CD4-positive, alpha-beta memory T cell (primary cell): ENCODE measurements around the gene SPG11. TPM values are rescaled to one million over a fixed set of nuclear protein-coding genes. Genes with fewer than 3 reads are reported as not detected.

Experiments used
- CTCF ChIA-PET: fragments of 350-600 bp; sonication (Branson Sonifier 250); formaldehyde crosslinking; loops from one replicate; lab custom pipeline; 2021; ENCODE audit warnings: inconsistent platforms; ENCODE audit not compliant: partially characterized antibody; lab: Charles Lee
- POLR2A ChIA-PET: fragments of 350-600 bp; sonication (Branson Sonifier 250); formaldehyde crosslinking; loops from one replicate; lab custom pipeline; 2021; ENCODE audit not compliant: partially characterized antibody; lab: Charles Lee
- DNase-seq, 5 donors: peaks; one replicate each; pipeline versions ENCODE4 v3.0.0 to v3.0.0-alpha.2; 2020 to 2022; ENCODE audit warnings: mixed read lengths in 1 of 5
- H3K27ac ChIP-seq: one replicate; pipeline ENCODE4 v1.7.0; 2013; ENCODE audit warnings: low read depth, low read length
- H3K27me3 ChIP-seq: 2 replicates; pipeline ENCODE4 v1.7.0; 2013; ENCODE audit warnings: mild to moderate bottlenecking, low read length, moderate library complexity; ENCODE audit not compliant: insufficient read depth
- H3K36me3 ChIP-seq: 2 replicates; pipeline ENCODE4 v1.7.0; 2013; ENCODE audit warnings: mild to moderate bottlenecking, low read length, moderate library complexity; ENCODE audit not compliant: insufficient read depth
- H3K4me1 ChIP-seq: 2 replicates; pipeline ENCODE4 v1.7.0; 2013; ENCODE audit warnings: mild to moderate bottlenecking, low read length, moderate library complexity; ENCODE audit not compliant: insufficient read depth
- H3K4me3 ChIP-seq, 2 donors: one replicate each; pipeline ENCODE4 v1.7.0; 2013; ENCODE audit warnings: low read length in 2 of 2, mild to moderate bottlenecking in 1 of 2
- H3K9me3 ChIP-seq, 2 donors: one replicate each; pipeline ENCODE4 v1.7.0; 2013; ENCODE audit warnings: low read length in 2 of 2, control low read depth in 1 of 2; ENCODE audit not compliant: control insufficient read depth in 1 of 2
- H3K27ac Mint-ChIP-seq, 7 donors: one replicate each; pipeline ENCODE4 v1.8.0; 2020 to 2021; ENCODE audit warnings: mixed read lengths in 7 of 7, mild to moderate bottlenecking in 6 of 7, inconsistent platforms in 3 of 7, moderate library complexity in 3 of 7
- H3K27me3 Mint-ChIP-seq, 2 donors: one replicate each; pipeline ENCODE4 v1.8.0; 2020 to 2021; ENCODE audit warnings: mixed read lengths in 2 of 2
- H3K36me3 Mint-ChIP-seq, 2 donors: one replicate each; pipeline ENCODE4 v1.8.0; 2020 to 2021; ENCODE audit warnings: mixed read lengths in 2 of 2, inconsistent platforms in 1 of 2, mild to moderate bottlenecking in 1 of 2
- H3K4me1 Mint-ChIP-seq, 4 donors: one replicate each; pipeline ENCODE4 v1.8.0; 2020 to 2021; ENCODE audit warnings: mixed read lengths in 4 of 4, mild to moderate bottlenecking in 1 of 4
- H3K4me3 Mint-ChIP-seq, 8 donors: one replicate each; pipeline ENCODE4 v1.8.0; 2020 to 2021; ENCODE audit warnings: mixed read lengths in 8 of 8, mild to moderate bottlenecking in 7 of 8, moderate library complexity in 6 of 8, inconsistent platforms in 3 of 8
- H3K9me3 Mint-ChIP-seq, 8 donors: one replicate each; pipeline ENCODE4 v1.8.0; 2020 to 2021; ENCODE audit warnings: mixed read lengths in 8 of 8, mild to moderate bottlenecking in 5 of 8, inconsistent platforms in 3 of 8, moderate library complexity in 1 of 8
- intact Hi-C: fragments of 100-400 bp; cut with micrococcal nuclease; formaldehyde crosslinking; loops from one replicate; pipeline ENCODE4 v1.15.1; 2023
- polyA plus RNA-seq, 2 donors: library from polyadenylated mRNA; unstranded; fragments of 300-500 nt; fragmentation: Illumina TruSeq; gene quantifications; one replicate each; pipeline ENCODE4 v1.2.3, GENCODE V29; 2021
- total RNA-seq, 2 experiments: library from RNA; stranded (reverse); gene quantifications; one replicate each; pipeline ENCODE4 v1.2.3, GENCODE V29; 2021

The SPG11 gene
- total and polyA plus RNA-seq, 4 experiments from 2014 or later: 12.2 to 121 (median 69.3) TPM

- Mint-ChIP-seq H3K4me3 (no peak overlapping the region), H3K27me3 (no peaks in the 10 kb centered on the region), H3K36me3 (peaks cover 4 to 34% of the 10 kb centered on the region in 2 donors), H3K4me1 (peaks cover 5 to 10% (median 6%) of the 10 kb centered on the region in 4 donors), H3K27ac (peak overlapping the region in 2 of 7 donors; percentile 3 to 31), H3K9me3 (no peaks in the 10 kb centered on the region)
- no peak overlapping the region for H3K27ac ChIP-seq
- H3K27me3 ChIP-seq: no peaks in the 10 kb centered on the region
- no peak overlapping the region for H3K4me3 ChIP-seq
- H3K9me3 ChIP-seq: no peaks in the 10 kb centered on the region
- intact Hi-C loops: no loop called here
- CTCF ChIA-PET: interaction anchor here (1.0 kb wide), 1 partner anchor 23 kb away, joined by 4 read pairs; no protein-coding TSS in a partner anchor
- POLR2A ChIA-PET: interaction anchor here (1.7 to 1.9 kb wide), 2 partner anchors 10 to 11 kb away, joined by 6 to 10 read pairs; partner anchors contain the start of gene EIF3J
- H3K36me3 ChIP-seq: peaks cover 4% of the 10 kb centered on the region
- H3K4me1 ChIP-seq: no peaks in the 10 kb centered on the region
- DNase-seq: no peak
Measured at GRCh38 chr15:44527241-44527640, 136.2 kb downstream of the SPG11 start.

- H3K9me3 Mint-ChIP-seq: no peaks in the 10 kb centered on the region
- H3K4me3 ChIP-seq: no peak overlapping the region
- H3K27me3 Mint-ChIP-seq: no peaks in the 10 kb centered on the region
- peaks cover 8% of the 10 kb centered on the region for H3K36me3 ChIP-seq
- H3K4me3 Mint-ChIP-seq: no peak overlapping the region
- no peaks in the 10 kb centered on the region for H3K4me1 ChIP-seq
- no peaks in the 10 kb centered on the region for H3K27me3 ChIP-seq
- intact Hi-C loops: no loop called here
- ChIA-PET POLR2A (no interaction called here), CTCF (no interaction called here)
- no peak overlapping the region for H3K27ac Mint-ChIP-seq
- H3K27ac ChIP-seq: no peak overlapping the region
- H3K4me1 Mint-ChIP-seq: peaks cover 0 to 4% (median 3%) of the 10 kb centered on the region in 4 donors
- H3K9me3 ChIP-seq: no peaks in the 10 kb centered on the region
- peaks cover 4 to 37% of the 10 kb centered on the region in 2 donors for H3K36me3 Mint-ChIP-seq
- DNase-seq: no peak
Measured at GRCh38 chr15:44525018-44525417, 138.4 kb downstream of the SPG11 start.

- Histone ChIP-seq H3K4me1 (no peaks in the 10 kb centered on the region), H3K9me3 (no peaks in the 10 kb centered on the region), H3K4me3 (no peak overlapping the region), H3K27ac (no peak overlapping the region), H3K36me3 (peaks cover 23% of the 10 kb centered on the region), H3K27me3 (no peaks in the 10 kb centered on the region)
- intact Hi-C loops: no loop called here
- CTCF ChIA-PET: no interaction called here
- POLR2A ChIA-PET: no interaction called here
- H3K27ac Mint-ChIP-seq: peak overlapping the region in 5 of 7 donors; percentile 32 to 68 (median 36)
- DNase-seq: no peak
- H3K4me1 Mint-ChIP-seq: peaks cover 0 to 5% (median 2%) of the 10 kb centered on the region in 4 donors
- H3K36me3 Mint-ChIP-seq: peaks cover 20 to 46% of the 10 kb centered on the region in 2 donors
- no peak overlapping the region for H3K4me3 Mint-ChIP-seq
- no peaks in the 10 kb centered on the region for H3K9me3 Mint-ChIP-seq
- H3K27me3 Mint-ChIP-seq: no peaks in the 10 kb centered on the region
Measured at GRCh38 chr15:44519537-44519936, 143.9 kb downstream of the SPG11 start.

- no peak overlapping the region for H3K27ac ChIP-seq
- no peak overlapping the region for H3K4me3 Mint-ChIP-seq
- H3K4me1 Mint-ChIP-seq: peaks cover 0 to 5% (median 2%) of the 10 kb centered on the region in 4 donors
- intact Hi-C loops: no loop called here
- H3K9me3 ChIP-seq: no peaks in the 10 kb centered on the region
- peak overlapping the region in 1 of 7 donors; percentile 52 for H3K27ac Mint-ChIP-seq
- peaks cover 20% of the 10 kb centered on the region for H3K36me3 ChIP-seq
- ChIA-PET POLR2A (interaction anchor here (0.9 to 1.1 kb wide), 2 partner anchors 11 to 20 kb away, joined by 4 to 6 read pairs; partner anchors contain the start of gene EIF3J), CTCF (interaction anchor here (1.0 to 1.5 kb wide), 4 partner anchors 13 to 29 kb away, joined by 3 to 5 read pairs (median 3); no protein-coding TSS in a partner anchor)
- peaks cover 16 to 38% of the 10 kb centered on the region in 2 donors for H3K36me3 Mint-ChIP-seq
- no peak for DNase-seq
- H3K4me1 ChIP-seq: no peaks in the 10 kb centered on the region
- H3K4me3 ChIP-seq: no peak overlapping the region
- no peaks in the 10 kb centered on the region for H3K27me3 ChIP-seq
- H3K9me3 Mint-ChIP-seq: no peaks in the 10 kb centered on the region
- no peaks in the 10 kb centered on the region for H3K27me3 Mint-ChIP-seq
Measured at GRCh38 chr15:44516436-44516835, 147.0 kb downstream of the SPG11 start.

Other genes with a start within 250 kb of the SPG11 start
- gene CTDSPL2, start 236.0 kb downstream of the SPG11 start, total RNA-seq: 10 to 100 TPM; 72.0 to 74.4 TPM
- gene CTDSPL2, start 236.0 kb downstream of the SPG11 start, polyA plus RNA-seq: 10 to 100 TPM; 33.5 to 44.5 TPM
- 10 to 100 TPM; 65.0 to 76.8 TPM for gene EIF3J, start 126.5 kb downstream of the SPG11 start, total RNA-seq
- 10 to 100 TPM; 20.4 to 31.0 TPM for gene EIF3J, start 126.5 kb downstream of the SPG11 start, polyA plus RNA-seq
- 10 to 100 TPM; 62.1 to 62.8 TPM for gene PATL2, start 47.7 kb upstream of the SPG11 start, total RNA-seq
- gene PATL2, start 47.7 kb upstream of the SPG11 start, polyA plus RNA-seq: 1 to 10 TPM; 5.7 to 7.5 TPM
- 1,000 to 10,000 TPM; 7,421 to 7,929 TPM for gene B2M, start 47.9 kb upstream of the SPG11 start, total RNA-seq
- gene B2M, start 47.9 kb upstream of the SPG11 start, polyA plus RNA-seq: over 10,000 TPM; 34,708 to 62,423 TPM
- gene TRIM69, start 72.9 kb upstream of the SPG11 start, total RNA-seq: 10 to 100 TPM; 38.1 to 40.7 TPM
- 10 to 100 TPM; 25.8 to 42.0 TPM for gene TRIM69, start 72.9 kb upstream of the SPG11 start, polyA plus RNA-seq